HepG2 (cell line): ENCODE results near the gene ITPR1. TPM values are rescaled to one million over a fixed set of nuclear protein-coding genes. Genes with fewer than 3 reads are reported as not detected.
A peak's percentile ranks its signal among the peaks of the same experiment; 100 is the strongest.

Experiments
- CEBPZ ChIP-seq: IDR thresholded peaks from 2 replicates; pipeline ENCODE4 v1.6.1; 2012; ENCODE audit warnings: low read length, improper control_type of control experiment
- DNMT1 ChIP-seq: sonication (generic); formaldehyde crosslinking; IDR thresholded peaks from 2 replicates; pipeline ENCODE4 v1.5.1; 2020; ENCODE audit warnings: mild to moderate bottlenecking, missing genetic modification reagents
- HNF4A ChIP-seq: sonication (generic); formaldehyde crosslinking; IDR thresholded peaks from 2 replicates; pipeline ENCODE4 v1.4.0; 2020; ENCODE audit warnings: missing genetic modification reagents
- POGK ChIP-seq: sonication (generic); formaldehyde crosslinking; conservative IDR thresholded peaks from 2 replicates; pipeline ENCODE4 v1.8.0; 2022; ENCODE audit warnings: mild to moderate bottlenecking, moderate library complexity, missing genetic modification reagents
- SP2 ChIP-seq: sonication (generic); formaldehyde crosslinking; IDR thresholded peaks from 2 replicates; pipeline ENCODE4 v1.5.1; 2020; ENCODE audit warnings: mild to moderate bottlenecking, missing genetic modification reagents
- ZBTB33 ChIP-seq: sonication (generic); formaldehyde crosslinking; IDR thresholded peaks from 2 replicates; pipeline ENCODE4 v1.4.0; 2020; ENCODE audit warnings: missing genetic modification reagents
- ZNF703 ChIP-seq: sonication (generic); formaldehyde crosslinking; IDR thresholded peaks from 2 replicates; pipeline ENCODE4 v1.5.1; 2020; ENCODE audit warnings: missing genetic modification reagents, mild to moderate bottlenecking, moderate library complexity, borderline replicate concordance
- ZNF75D ChIP-seq: sonication (generic); formaldehyde crosslinking; IDR thresholded peaks from 2 replicates; pipeline ENCODE4 v1.8.1; 2023; ENCODE audit warnings: missing genetic modification reagents, mild to moderate bottlenecking, borderline replicate concordance
- polyA plus RNA-seq, 8 experiments: library from polyadenylated mRNA; depleted of rRNA in 3 of 8; stranded (reverse) in 7 of 8; unstranded in 1 of 8; fragments of >200 nt; fragmentation: Illumina TruSeq in 4 of 8; extraction: Trizol in 4 of 8; gene quantifications; 2 replicates each; pipeline versions ENCODE4 v1.2.1 to v1.2.3, GENCODE V29; 2011 to 2016; ENCODE audit warnings: low read depth in 4 of 8, missing spikeins in 1 of 8, mixed read lengths in 1 of 8; ENCODE audit not compliant: insufficient read depth in 1 of 8
- total RNA-seq, 5 experiments: library from RNA; depleted of rRNA; stranded (reverse); fragments of >200 nt; fragmentation: Illumina TruSeq; extraction: Trizol; gene quantifications; 2 replicates each; pipeline ENCODE4 v1.2.3, GENCODE V29; 2016; ENCODE audit warnings: low read depth in 1 of 5

ITPR1 gene
- total and polyA plus RNA-seq, 2 of the 13 experiments (the other 11 are each of a cell fraction or from before 2014, with no cell fraction given): 10.0 to 11.4 TPM

- TF ChIP-seq CEBPZ (no peak), ZNF703 (CRISPR knock-in tag) (no peak), HNF4A (CRISPR knock-in tag) (peak; percentile 83), POGK (CRISPR knock-in tag) (no peak), DNMT1 (CRISPR knock-in tag) (no peak), ZBTB33 (CRISPR knock-in tag) (peak; percentile 88), ZNF75D (no peak), SP2 (no peak)
These were observed 255.7 kb downstream of the ITPR1 start (continued) for GRCh38 chr3:4748701-4749378.
